ENCODE results near the gene PIGB.
"Not testable (repeated sequence)": the region's sequence is repeated elsewhere in the genome, so short reads cannot be mapped to it uniquely, and the experiment has no call there.

PIGB gene

GRCh38 chr15:55279746-55280351 lies 39.2 kb upstream of the PIGB start:
- no peak for DNase-seq (ENCODE audit: low spot score)
- in situ Hi-C loops (cut with MboI; ENCODE audit: low pct_unique_long_range_greater_than_20kb, low sequenced_read_pairs, unreplicated experiment) = no loop called here
- TF ChIP-seq CTCF (IDR thresholded peaks at IDR 0.05; ENCODE audit: extremely low read depth, insufficient read depth, missing control alignments) = no peak

- in situ Hi-C loops (cut with MboI; ENCODE audit: low pct_unique_long_range_greater_than_20kb, low sequenced_read_pairs, unreplicated experiment) = not testable (repeated sequence)
These were observed 38.4 kb upstream of the PIGB start for GRCh38 chr15:55280589-55280988.

GRCh38 chr15:55281517-55282228 lies 37.3 kb upstream of the PIGB start:
- no peak for DNase-seq (ENCODE audit: low spot score)
- no peak for TF ChIP-seq CTCF (IDR thresholded peaks at IDR 0.05; ENCODE audit: extremely low read depth, insufficient read depth, missing control alignments)
- in situ Hi-C loops (cut with MboI; ENCODE audit: low pct_unique_long_range_greater_than_20kb, low sequenced_read_pairs, unreplicated experiment) = no loop called here

More at GRCh38 chr15:55280589-55280988, 38.4 kb upstream of the PIGB start:
- DNase-seq (ENCODE audit: low spot score) = not testable (repeated sequence)

- no peak for TF ChIP-seq CTCF (IDR thresholded peaks at IDR 0.05; ENCODE audit: extremely low read depth, insufficient read depth, missing control alignments)
- in situ Hi-C loops (cut with MboI; ENCODE audit: low pct_unique_long_range_greater_than_20kb, low sequenced_read_pairs, unreplicated experiment) = no loop called here
- no peak for DNase-seq (ENCODE audit: low spot score)
These were observed 36.7 kb upstream of the PIGB start for GRCh38 chr15:55282284-55282833.

- in situ Hi-C loops (cut with MboI; ENCODE audit: low pct_unique_long_range_greater_than_20kb, low sequenced_read_pairs, unreplicated experiment) = no loop called here
- no peak for DNase-seq (ENCODE audit: low spot score)
- no peak for TF ChIP-seq CTCF (IDR thresholded peaks at IDR 0.05; ENCODE audit: extremely low read depth, insufficient read depth, missing control alignments)
These were observed 35.5 kb upstream of the PIGB start for GRCh38 chr15:55283379-55284147.

GRCh38 chr15:55284426-55284825 lies 34.6 kb upstream of the PIGB start:
- TF ChIP-seq CTCF (IDR thresholded peaks at IDR 0.05; ENCODE audit: extremely low read depth, insufficient read depth, missing control alignments) = no peak
- DNase-seq (ENCODE audit: low spot score) = no peak
- in situ Hi-C loops (cut with MboI; ENCODE audit: low pct_unique_long_range_greater_than_20kb, low sequenced_read_pairs, unreplicated experiment) = no loop called here

GRCh38 chr15:55286442-55287189 lies 32.4 kb upstream of the PIGB start:
- in situ Hi-C loops (cut with MboI; ENCODE audit: low pct_unique_long_range_greater_than_20kb, low sequenced_read_pairs, unreplicated experiment); DNase-seq (ENCODE audit: low spot score): not testable (repeated sequence)

Measured in GM13977 (cell line).